GM12891 (cell line): ENCODE data around the gene SLC37A1.

ENCODE experiments used
- DNase-seq: peaks from one replicate; pipeline ENCODE4 v3.0.0; 2011; ENCODE audit warnings: low spot score; ENCODE audit not compliant: insufficient read length
- FAIRE-seq: peaks from 2 replicates; lab custom pipeline; 2011; peaks lifted over from hg19 to GRCh38; lab: Jason Lieb, UNC
- PAX5 ChIP-seq: IDR thresholded peaks from 2 replicates; pipeline ENCODE4 v1.6.1; 2011; ENCODE audit warnings: low read length, moderate library complexity, mild to moderate bottlenecking; ENCODE audit not compliant: insufficient read depth, severe bottlenecking
- POLR2A ChIP-seq: IDR thresholded peaks from 2 replicates; pipeline ENCODE4 v1.6.1; 2011; ENCODE audit warnings: low read depth, low read length, control low read depth
- POLR2AphosphoS5 ChIP-seq: IDR thresholded peaks from 2 replicates; pipeline ENCODE4 v1.6.1; 2011; ENCODE audit warnings: low read depth, low read length, control low read depth
- POU2F2 ChIP-seq: IDR thresholded peaks from 2 replicates; pipeline ENCODE4 v1.6.1; 2011; ENCODE audit warnings: low read depth, mild to moderate bottlenecking, control low read depth, low read length, moderate library complexity
- SPI1 ChIP-seq: IDR thresholded peaks from 2 replicates; pipeline ENCODE4 v1.6.1; 2011; ENCODE audit warnings: low read depth, low read length, control low read depth
- TAF1 ChIP-seq: IDR thresholded peaks from 2 replicates; pipeline ENCODE4 v1.6.1; 2011; ENCODE audit warnings: low read depth, low read length, control low read depth

SLC37A1 gene

DNA sequence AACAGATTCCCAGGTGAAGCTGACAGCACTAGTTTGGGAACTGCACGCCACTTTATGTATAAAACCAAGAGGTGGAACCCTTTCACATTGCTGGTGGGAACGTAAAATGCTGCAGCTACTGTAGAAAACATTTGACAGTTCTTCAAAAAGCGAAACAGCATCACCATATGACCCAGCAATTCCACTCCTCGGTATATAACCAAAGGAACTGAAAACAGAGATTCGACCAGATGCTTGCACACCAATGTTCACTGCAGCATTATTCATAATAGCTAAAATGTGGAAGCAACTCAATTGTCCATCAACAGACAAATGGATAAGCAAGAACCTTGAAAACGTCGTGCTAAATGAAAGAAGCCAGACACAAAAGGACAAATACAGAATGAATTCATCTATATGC, 35.1 kb upstream of the SLC37A1 start:
- no peak for DNase-seq
- TF ChIP-seq SPI1: peak; percentile 95
- TF ChIP-seq POLR2AphosphoS5: no peak
- TF ChIP-seq POU2F2: no peak; the same call in 1 of the 2 replicates
- peak; percentile 95 for FAIRE-seq

DNA sequence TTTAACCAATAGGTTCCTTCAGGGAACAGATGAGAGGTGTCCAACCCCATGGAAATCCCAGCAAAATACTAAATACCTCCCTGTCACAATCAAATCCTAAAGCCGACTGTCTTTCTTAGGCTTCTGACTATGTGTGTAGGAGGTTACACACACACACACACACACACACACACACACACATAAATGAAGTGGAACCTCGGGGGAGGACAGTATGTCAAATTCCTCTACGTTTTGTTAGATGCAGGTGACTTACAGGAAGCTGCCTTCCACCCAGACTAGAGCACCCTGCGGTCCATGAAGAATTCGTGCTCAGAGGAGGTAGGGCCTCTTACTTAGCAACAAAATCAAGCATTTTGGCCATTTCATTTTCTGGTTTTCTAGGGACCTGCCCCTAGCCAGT, 34.1 kb upstream of the SLC37A1 start:
- no peak for FAIRE-seq
- TF ChIP-seq POLR2AphosphoS5 (no peak), POLR2A (no peak), PAX5 (no peak), TAF1 (no peak), POU2F2 (no peak), SPI1 (no peak)
- DNase-seq: no peak

- TF ChIP-seq PAX5: no peak
- TF ChIP-seq TAF1: no peak
Observed at GRCh38 chr21:42480736-42481135, 32.9 kb upstream of the SLC37A1 start.

DNA sequence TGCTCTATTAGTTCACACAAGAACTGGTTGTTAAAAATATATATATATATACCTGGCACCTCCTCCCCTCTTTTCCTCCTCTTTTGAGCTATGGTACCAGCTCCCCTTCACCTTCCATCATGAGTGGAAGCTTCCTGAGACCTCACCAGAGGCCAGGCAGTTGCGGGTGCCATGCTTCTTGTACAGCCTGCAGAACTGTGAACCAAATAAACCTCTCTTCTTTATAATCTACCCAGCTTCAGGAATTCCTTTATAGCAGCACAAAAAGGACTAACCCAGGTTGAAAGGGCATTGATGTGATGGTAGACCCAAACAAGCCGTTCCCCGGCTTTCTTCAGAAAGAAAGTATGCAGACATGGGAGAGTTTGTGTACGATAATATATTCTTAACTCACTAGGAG, 32.5 kb upstream of the SLC37A1 start:
- no peak for FAIRE-seq
- no peak for DNase-seq
- TF ChIP-seq POLR2AphosphoS5: no peak
- no peak for TF ChIP-seq PAX5
- TF ChIP-seq SPI1: no peak
- no peak for TF ChIP-seq POLR2A
- no peak for TF ChIP-seq TAF1
- TF ChIP-seq POU2F2: no peak

More at GRCh38 chr21:42480736-42481135, 32.9 kb upstream of the SLC37A1 start:
- DNase-seq (no peak), FAIRE-seq (no peak)

DNA sequence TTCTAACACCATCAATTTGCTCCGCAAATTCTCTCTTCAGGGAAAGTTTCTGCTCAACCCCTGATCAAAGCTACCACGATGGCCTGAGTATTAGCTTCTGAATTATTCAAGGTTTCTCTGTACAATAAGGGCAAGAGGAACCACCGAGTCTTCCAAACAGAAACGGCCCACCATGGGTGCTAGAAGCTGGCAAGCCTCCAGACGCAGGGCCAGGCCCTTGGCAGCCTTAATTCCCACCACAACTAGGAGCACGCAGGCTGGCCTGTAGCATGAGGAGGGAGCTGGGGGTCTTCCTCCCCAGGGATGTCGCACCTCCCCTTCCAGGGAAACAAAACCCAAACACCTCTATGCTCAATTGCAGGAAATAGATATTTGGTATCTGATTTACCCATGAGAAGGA, 28.7 kb upstream of the SLC37A1 start:
- no peak for TF ChIP-seq PAX5
- no peak for TF ChIP-seq TAF1
- no peak for TF ChIP-seq POLR2AphosphoS5
- no peak for TF ChIP-seq SPI1
- TF ChIP-seq POU2F2: no peak
- TF ChIP-seq POLR2A: no peak
- FAIRE-seq (no peak), DNase-seq (no peak)

GRCh38 chr21:42486072-42486471, 27.6 kb upstream of the SLC37A1 start:
- FAIRE-seq: no peak

GRCh38 chr21:42486531-42486930, 27.1 kb upstream of the SLC37A1 start:
- no peak for TF ChIP-seq POLR2AphosphoS5
- no peak for TF ChIP-seq PAX5
- no peak for TF ChIP-seq SPI1
- TF ChIP-seq POU2F2: no peak
- no peak for TF ChIP-seq TAF1
- no peak for TF ChIP-seq POLR2A
- peak; percentile 73 for FAIRE-seq
- DNase-seq: no peak

More at GRCh38 chr21:42486072-42486471, 27.6 kb upstream of the SLC37A1 start:
- TF ChIP-seq SPI1 (no peak), POU2F2 (no peak), POLR2A (no peak), PAX5 (no peak), POLR2AphosphoS5 (no peak), TAF1 (no peak)
- no peak for DNase-seq

GRCh38 chr21:42489006-42489563, 24.6 kb upstream of the SLC37A1 start:
- no peak for TF ChIP-seq POU2F2
- TF ChIP-seq TAF1: no peak
- TF ChIP-seq POLR2A: no peak
- TF ChIP-seq SPI1: no peak
- TF ChIP-seq PAX5: no peak
- no peak for TF ChIP-seq POLR2AphosphoS5

GRCh38 chr21:42489991-42490390, 23.7 kb upstream of the SLC37A1 start:
- TF ChIP-seq POLR2AphosphoS5: no peak
- TF ChIP-seq TAF1: no peak
- TF ChIP-seq SPI1: no peak
- no peak for TF ChIP-seq POU2F2
- TF ChIP-seq PAX5: no peak
- no peak for TF ChIP-seq POLR2A
- DNase-seq (no peak), FAIRE-seq (no peak)

More at GRCh38 chr21:42489006-42489563, 24.6 kb upstream of the SLC37A1 start:
- DNase-seq: no peak
- FAIRE-seq: peak; percentile 75

GRCh38 chr21:42490720-42491119, 22.9 kb upstream of the SLC37A1 start:
- DNase-seq (no peak), FAIRE-seq (no peak)
- TF ChIP-seq POLR2AphosphoS5: no peak
- TF ChIP-seq PAX5: no peak
- no peak for TF ChIP-seq POLR2A
- TF ChIP-seq POU2F2: no peak
- TF ChIP-seq SPI1: no peak
- no peak for TF ChIP-seq TAF1
